Right atrium auricular region (tissue), 2 donors: ENCODE results near the gene MTG2. TPM values are rescaled to one million over a fixed set of nuclear protein-coding genes. Genes with fewer than 3 reads are reported as not detected.

Experiments
- DNase-seq: peaks from one replicate; pipeline ENCODE4 v3.0.0-alpha.2; 2019; ENCODE audit warnings: low spot score
- H3K27ac ChIP-seq, 2 donors: fragments of 200-600 bp; sonication (generic); 1 replicate in 1 of 2; 2 replicates in 1 of 2; pipeline ENCODE4 v1.5.1; 2016 to 2019
- H3K27me3 ChIP-seq, 2 donors: fragments of 200-600 bp; sonication (generic); one replicate each; pipeline versions ENCODE4 v1.5.1 to v1.6.0; 2017 to 2019
- H3K36me3 ChIP-seq: fragments of 200-600 bp; sonication (generic); one replicate; pipeline ENCODE4 v1.5.1; 2016
- H3K4me1 ChIP-seq, 2 donors: fragments of 200-600 bp; sonication (generic); one replicate each; pipeline versions ENCODE4 v1.5.1 to v1.6.0; 2017 to 2019
- H3K4me3 ChIP-seq, 2 donors: fragments of 200-600 bp; sonication (generic); 1 replicate in 1 of 2; 2 replicates in 1 of 2; pipeline ENCODE4 v1.5.1; 2017 to 2019; ENCODE audit warnings: mild to moderate bottlenecking in 1 of 2, moderate library complexity in 1 of 2
- H3K9me3 ChIP-seq, 2 donors: fragments of 200-600 bp; sonication (generic); one replicate each; pipeline ENCODE4 v1.5.1; 2019
- CTCF ChIP-seq, 2 donors: fragments of 200-600 bp; sonication (generic); IDR thresholded peaks; one replicate each; pipeline ENCODE4 v1.5.1; 2019; ENCODE audit warnings: antibody characterized with exemption in 2 of 2
- total RNA-seq, 2 donors: library from RNA; depleted of rRNA; stranded (reverse); fragments of >200 nt; gene quantifications; one replicate each; pipeline ENCODE4 v1.1.0, GENCODE V29; 2016

Gene MTG2
- total RNA-seq, 2 donors from 2014 or later: 20.7 to 24.1 TPM

GRCh38 chr20:62167474-62167873 is 15.4 kb upstream of the MTG2 start:
- no peak for TF ChIP-seq CTCF (IDR thresholded peaks at IDR 0.05)
- Histone ChIP-seq H3K9me3 (no peaks in the 10 kb centered on the region), H3K36me3 (peaks cover 47% of the 10 kb centered on the region), H3K4me1 (no peaks in the 10 kb centered on the region), H3K27ac (no peak overlapping the region), H3K27me3 (no peaks in the 10 kb centered on the region), H3K4me3 (no peak overlapping the region)
- DNase-seq: no peak

GRCh38 chr20:62168061-62168460 is 14.8 kb upstream of the MTG2 start:
- no peak overlapping the region for H3K27ac ChIP-seq
- no peak for TF ChIP-seq CTCF (IDR thresholded peaks at IDR 0.05)
- no peak overlapping the region for H3K4me3 ChIP-seq
- no peaks in the 10 kb centered on the region for H3K4me1 ChIP-seq
- peaks cover 46% of the 10 kb centered on the region for H3K36me3 ChIP-seq
- no peaks in the 10 kb centered on the region for H3K27me3 ChIP-seq
- H3K9me3 ChIP-seq: no peaks in the 10 kb centered on the region
- DNase-seq: no peak

DNA sequence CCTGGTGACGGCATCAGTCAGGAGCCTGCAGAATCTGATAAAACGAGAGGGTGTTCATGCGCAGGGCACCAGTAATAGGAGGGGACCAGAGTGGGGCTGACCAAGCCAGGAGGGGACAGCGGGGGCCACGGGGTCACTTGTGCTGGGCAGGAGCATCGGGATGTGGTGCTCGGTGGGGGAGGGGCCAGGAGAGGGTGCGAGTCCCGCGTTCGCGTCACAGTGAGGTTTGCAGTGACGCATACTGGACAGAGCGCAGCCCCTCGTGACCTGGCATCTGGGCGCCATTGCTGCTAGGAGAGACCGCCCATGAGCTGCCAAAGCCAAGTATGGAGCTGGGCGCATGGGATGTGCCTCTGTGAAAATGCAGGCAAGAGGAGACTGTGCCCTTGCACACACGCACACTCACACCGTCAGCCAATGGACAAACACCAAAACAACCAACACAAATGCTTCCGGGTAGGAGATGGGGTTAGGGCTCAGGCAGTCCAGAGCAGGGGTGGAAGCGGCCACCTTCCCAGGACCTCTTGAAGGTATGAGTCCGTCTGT is 13.9 kb upstream of the MTG2 start:
- no peaks in the 10 kb centered on the region for H3K9me3 ChIP-seq
- H3K4me1 ChIP-seq: no peaks in the 10 kb centered on the region
- no peak overlapping the region for H3K27ac ChIP-seq
- no peaks in the 10 kb centered on the region for H3K27me3 ChIP-seq
- no peak overlapping the region for H3K4me3 ChIP-seq
- peaks cover 41% of the 10 kb centered on the region for H3K36me3 ChIP-seq
- DNase-seq: no peak
- TF ChIP-seq CTCF (IDR thresholded peaks at IDR 0.05): no peak

GRCh38 chr20:62170536-62170935 is 12.3 kb upstream of the MTG2 start:
- TF ChIP-seq CTCF (IDR thresholded peaks at IDR 0.05): no peak
- DNase-seq: no peak
- Histone ChIP-seq H3K27me3 (no peaks in the 10 kb centered on the region), H3K9me3 (no peaks in the 10 kb centered on the region), H3K4me3 (no peak overlapping the region), H3K27ac (no peak overlapping the region), H3K36me3 (peaks cover 36% of the 10 kb centered on the region), H3K4me1 (no peaks in the 10 kb centered on the region)

DNA sequence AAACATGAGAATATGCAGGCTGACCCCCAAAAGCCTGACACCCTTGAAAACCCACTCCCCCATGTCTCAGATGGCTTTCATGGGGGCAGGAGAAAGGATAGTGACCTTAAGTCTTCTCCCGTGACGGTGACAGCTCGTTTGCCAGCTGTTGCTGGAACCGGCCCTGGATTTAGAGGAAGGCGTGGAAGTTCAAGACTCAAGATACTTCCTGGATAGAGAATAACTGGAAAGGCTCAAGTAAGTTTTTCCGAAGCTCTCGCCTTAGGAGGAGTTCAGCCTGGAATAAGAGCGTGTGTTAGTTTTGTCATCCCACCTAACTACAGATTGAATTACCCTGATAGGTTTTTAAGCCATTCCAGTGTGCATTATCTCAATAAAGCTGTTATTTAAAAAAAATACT is 11.6 kb upstream of the MTG2 start:
- Histone ChIP-seq H3K4me1 (no peaks in the 10 kb centered on the region), H3K9me3 (no peaks in the 10 kb centered on the region), H3K27ac (no peak overlapping the region), H3K4me3 (no peak overlapping the region), H3K27me3 (no peaks in the 10 kb centered on the region), H3K36me3 (peaks cover 36% of the 10 kb centered on the region)
- no peak for DNase-seq
- no peak for TF ChIP-seq CTCF (IDR thresholded peaks at IDR 0.05)

DNA sequence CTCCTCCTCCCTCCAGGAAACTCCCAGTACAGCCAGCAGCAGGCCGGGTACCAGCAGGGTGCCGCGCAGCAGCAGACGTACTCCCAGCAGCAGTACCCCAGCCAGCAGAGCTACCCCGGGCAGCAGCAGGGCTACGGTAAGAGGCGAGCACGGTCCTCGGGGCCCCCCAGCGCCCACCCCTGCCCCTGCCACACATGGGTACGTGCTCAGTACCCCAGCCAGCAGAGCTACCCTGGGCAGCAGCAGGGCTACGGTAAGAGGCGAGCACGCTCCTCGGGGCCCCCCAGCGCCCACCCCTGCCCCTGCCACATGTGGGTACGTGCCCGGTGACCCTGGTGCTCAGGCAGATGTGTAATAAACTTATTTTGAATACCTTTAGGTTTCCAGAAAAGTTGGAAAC is 10.2 kb upstream of the MTG2 start:
- H3K36me3 ChIP-seq: peaks cover 31% of the 10 kb centered on the region
- no peak overlapping the region for H3K4me3 ChIP-seq
- TF ChIP-seq CTCF (IDR thresholded peaks at IDR 0.05): no peak
- H3K9me3 ChIP-seq: no peaks in the 10 kb centered on the region
- DNase-seq: no peak
- H3K27me3 ChIP-seq: no peaks in the 10 kb centered on the region
- H3K4me1 ChIP-seq: no peaks in the 10 kb centered on the region
- H3K27ac ChIP-seq: no peak overlapping the region
